ENCODE measurements around the gene EFCAB8.

GRCh38 chr20:32995802-32996201 lies 137.1 kb downstream of the EFCAB8 start:
- no peak for TF ChIP-seq CTCF (IDR thresholded peaks at IDR 0.05; ENCODE audit: low read depth, low read length, missing input control)
- TF ChIP-seq YY1 (IDR thresholded peaks at IDR 0.05): no peak
- TF ChIP-seq MAX (IDR thresholded peaks at IDR 0.05): no peak
- no peak for TF ChIP-seq RXRA (IDR thresholded peaks at IDR 0.05)
- no peak for TF ChIP-seq REST (IDR thresholded peaks at IDR 0.05)
- no peak for TF ChIP-seq TAF1 (conservative IDR thresholded peaks at IDR 0.05)
- no peak for TF ChIP-seq EGR1 (IDR thresholded peaks at IDR 0.05; ENCODE audit: low read depth in 2 of 2)
- TF ChIP-seq SP1 (IDR thresholded peaks at IDR 0.05): no peak
- TF ChIP-seq GABPA (IDR thresholded peaks at IDR 0.05 in 1 of 2, conservative IDR thresholded peaks at IDR 0.05 in 1 of 2): no peak
- TF ChIP-seq NR2F2 (IDR thresholded peaks at IDR 0.05): no peak
- no peak for TF ChIP-seq FOXA1 (IDR thresholded peaks at IDR 0.05)
- TF ChIP-seq RAD21 (IDR thresholded peaks at IDR 0.05): no peak
- no peak for TF ChIP-seq HNF4A (conservative IDR thresholded peaks at IDR 0.05)

All from liver (tissue), 3 donors.